H1 (cell line): Measurements from ENCODE around the gene SLC38A1. TPM values are rescaled to one million over a fixed set of nuclear protein-coding genes. Genes with fewer than 3 reads are reported as not detected.
A peak's percentile ranks its signal among the peaks of the same experiment; 100 is the strongest.

Source experiments
- CTCF ChIA-PET: fragments of 300-600 bp; sonication (Branson Sonifier 250); formaldehyde crosslinking; loops from one replicate; lab custom pipeline; 2021; ENCODE audit not compliant: partially characterized antibody; lab: Charles Lee
- POLR2A ChIA-PET: fragments of 300-600 bp; sonication (Branson Sonifier 250); formaldehyde crosslinking; loops from one replicate; lab custom pipeline; 2021; ENCODE audit warnings: inconsistent platforms; ENCODE audit not compliant: partially characterized antibody; lab: Charles Lee
- DNase-seq, 2 experiments: peaks; one replicate each; pipeline versions ENCODE4 v3.0.0 to v3.0.0-alpha.2; 2010 to 2022; ENCODE audit warnings: low spot score in 2 of 2, low read depth in 1 of 2, mixed read lengths in 1 of 2
- FAIRE-seq: peaks from 2 replicates; lab custom pipeline; 2011; peaks lifted over from hg19 to GRCh38; lab: Jason Lieb, UNC
- H2AFZ ChIP-seq: 2 replicates; pipeline ENCODE4 v1.8.1; 2012; ENCODE audit warnings: low read length, inconsistent platforms
- H2AK5ac ChIP-seq: 2 replicates; pipeline ENCODE4 v1.6.1; 2013; ENCODE audit warnings: low read depth, low read length
- H2BK120ac ChIP-seq: replicated peaks from 2 replicates; pipeline ENCODE3; 2013; ENCODE audit warnings: low read depth, low read length, inconsistent platforms
- H2BK12ac ChIP-seq: 2 replicates; pipeline ENCODE4 v1.6.1; 2013; ENCODE audit warnings: low read depth, low read length
- H2BK15ac ChIP-seq: 2 replicates; pipeline ENCODE4 v1.6.1; 2013; ENCODE audit warnings: low read length
- H2BK20ac ChIP-seq: 2 replicates; pipeline ENCODE4 v1.6.1; 2013; ENCODE audit warnings: low read length
- H2BK5ac ChIP-seq: 2 replicates; pipeline ENCODE4 v1.6.1; 2013; ENCODE audit warnings: low read depth, low read length
- H3K14ac ChIP-seq: 2 replicates; pipeline ENCODE4 v1.6.1; 2013; ENCODE audit warnings: inconsistent platforms; ENCODE audit not compliant: insufficient read length
- H3K18ac ChIP-seq: 2 replicates; pipeline ENCODE4 v1.6.1; 2013; ENCODE audit warnings: low read length; ENCODE audit errors: extremely low read depth
- H3K23ac ChIP-seq: 2 replicates; pipeline ENCODE4 v1.6.1; 2013; ENCODE audit warnings: inconsistent platforms; ENCODE audit not compliant: insufficient read length
- H3K23me2 ChIP-seq: 2 replicates; pipeline ENCODE4 v1.6.1; 2013; ENCODE audit warnings: low read depth, low read length
- H3K27ac ChIP-seq: 2 replicates; pipeline ENCODE4 v1.6.1; 2011; ENCODE audit warnings: low read depth, low read length, inconsistent platforms
- H3K27me3 ChIP-seq, 4 experiments: replicated peaks in 1 of 4; 1 replicate in 1 of 4; 2 replicates in 3 of 4; pipeline versions ENCODE4 v1.6.1 to v1.8.1; 2011 to 2013; ENCODE audit warnings: low read length in 3 of 4, mild to moderate bottlenecking in 3 of 4, inconsistent platforms in 2 of 4, mixed read lengths in 2 of 4, moderate library complexity in 1 of 4; ENCODE audit not compliant: control insufficient read depth in 3 of 4, insufficient read depth in 3 of 4; ENCODE audit errors: extremely low read depth in 1 of 4
- H3K36me3 ChIP-seq, 4 experiments: 2 replicates each; pipeline versions ENCODE4 v1.6.1 to v1.8.1; 2011 to 2013; ENCODE audit warnings: mild to moderate bottlenecking in 4 of 4, low read length in 3 of 4, moderate library complexity in 2 of 4, control low read depth in 1 of 4, inconsistent platforms in 1 of 4; ENCODE audit not compliant: insufficient read depth in 4 of 4, control insufficient read depth in 2 of 4
- H3K4ac ChIP-seq: replicated peaks from 2 replicates; pipeline ENCODE3; 2013; ENCODE audit warnings: low read length, low read depth, mixed read lengths, inconsistent platforms; ENCODE audit not compliant: insufficient read length
- H3K4me1 ChIP-seq, 4 experiments: replicated peaks in 1 of 4; 1 replicate in 1 of 4; 2 replicates in 3 of 4; pipeline versions ENCODE4 v1.6.1 to v1.8.1; 2011 to 2013; ENCODE audit warnings: low read length in 3 of 4, inconsistent platforms in 2 of 4, mixed read lengths in 1 of 4; ENCODE audit not compliant: insufficient read depth in 4 of 4, control insufficient read depth in 3 of 4
- H3K4me2 ChIP-seq, 2 experiments: 2 replicates each; pipeline versions ENCODE4 v1.6.1 to v1.8.1; 2011 to 2013; ENCODE audit warnings: low read depth in 2 of 2, low read length in 2 of 2, control low read depth in 1 of 2, inconsistent platforms in 1 of 2, mild to moderate bottlenecking in 1 of 2; ENCODE audit not compliant: insufficient read depth in 1 of 2
- H3K4me3 ChIP-seq, 4 experiments: fragments of 200-600, 300-600 bp in 1 of 4; sonication (generic), shearing (Covaris generic), sonication (Bioruptor Twin) in 1 of 4; 2 replicates each; pipeline versions ENCODE4 v1.5.1 to v1.8.1; 2011 to 2016; ENCODE audit warnings: low read length in 4 of 4, low read depth in 3 of 4, control low read depth in 2 of 4, inconsistent platforms in 2 of 4, mild to moderate bottlenecking in 2 of 4, mixed read lengths in 1 of 4, moderate library complexity in 1 of 4; ENCODE audit not compliant: insufficient read depth in 2 of 4; ENCODE audit errors: extremely low read depth in 1 of 4
- H3K56ac ChIP-seq: replicated peaks from 2 replicates; pipeline ENCODE3; 2013; ENCODE audit warnings: low read depth, mild to moderate bottlenecking, mixed read lengths, low read length, inconsistent platforms; ENCODE audit not compliant: insufficient read length
- H3K79me1 ChIP-seq: 2 replicates; pipeline ENCODE4 v1.6.1; 2013; ENCODE audit warnings: low read depth, low read length, control low read depth
- H3K79me2 ChIP-seq, 2 experiments: 2 replicates each; pipeline versions ENCODE4 v1.6.1 to v1.8.1; 2012 to 2013; ENCODE audit warnings: low read length in 2 of 2, mild to moderate bottlenecking in 2 of 2, inconsistent platforms in 1 of 2; ENCODE audit not compliant: insufficient read depth in 2 of 2, control insufficient read depth in 1 of 2
- H3K9ac ChIP-seq, 4 experiments: replicated peaks in 1 of 4; 1 replicate in 1 of 4; 2 replicates in 3 of 4; pipeline versions ENCODE4 v1.6.1 to v1.8.1; 2011 to 2013; ENCODE audit warnings: low read depth in 3 of 4, low read length in 3 of 4, control low read depth in 2 of 4, mild to moderate bottlenecking in 2 of 4, moderate library complexity in 2 of 4, inconsistent platforms in 1 of 4; ENCODE audit errors: extremely low read depth in 1 of 4
- H3K9me3 ChIP-seq, 2 experiments: 2 replicates each; pipeline versions ENCODE4 v1.6.1 to v1.8.1; 2012 to 2013; ENCODE audit warnings: mild to moderate bottlenecking in 2 of 2, moderate library complexity in 2 of 2, control low read depth in 1 of 2, inconsistent platforms in 1 of 2, low read depth in 1 of 2, low read length in 1 of 2, mixed read lengths in 1 of 2; ENCODE audit not compliant: insufficient read depth in 2 of 2
- H4K20me1 ChIP-seq, 2 experiments: replicated peaks in 1 of 2; 2 replicates each; pipeline versions ENCODE3 to v1.8.1; 2011 to 2013; ENCODE audit warnings: inconsistent platforms in 2 of 2, low read length in 2 of 2, mild to moderate bottlenecking in 1 of 2; ENCODE audit not compliant: insufficient read depth in 2 of 2, control insufficient read depth in 1 of 2
- H4K5ac ChIP-seq: 2 replicates; pipeline ENCODE4 v1.6.1; 2013; ENCODE audit warnings: low read length, low read depth, mixed read lengths, inconsistent platforms; ENCODE audit not compliant: insufficient read length
- H4K8ac ChIP-seq: 2 replicates; pipeline ENCODE4 v1.8.0; 2013; ENCODE audit warnings: mild to moderate bottlenecking, moderate library complexity, low read length, inconsistent platforms; ENCODE audit not compliant: insufficient read depth; ENCODE audit errors: extremely low read depth
- H4K91ac ChIP-seq: replicated peaks from 2 replicates; pipeline ENCODE3; 2013; ENCODE audit warnings: low read length, mixed read lengths, inconsistent platforms; ENCODE audit not compliant: insufficient read length
- BACH1 ChIP-seq: IDR thresholded peaks from 2 replicates; pipeline ENCODE4 v1.6.1; 2012; ENCODE audit warnings: low read length, improper control_type of control experiment
- NANOG ChIP-seq: IDR thresholded peaks from 2 replicates; pipeline ENCODE4 v1.6.1; 2011; ENCODE audit warnings: low read length, low read depth, mild to moderate bottlenecking, inconsistent platforms; ENCODE audit not compliant: insufficient read depth, poor library complexity, severe bottlenecking
- POLR2AphosphoS5 ChIP-seq: IDR thresholded peaks from 2 replicates; pipeline ENCODE4 v1.6.1; 2011; ENCODE audit warnings: low read depth, low read length
- POU5F1 ChIP-seq: IDR thresholded peaks from 2 replicates; pipeline ENCODE4 v1.6.1; 2011; ENCODE audit warnings: low read depth, mild to moderate bottlenecking, low read length, moderate library complexity
- RXRA ChIP-seq: IDR thresholded peaks from 2 replicates; pipeline ENCODE4 v1.6.1; 2011; ENCODE audit warnings: low read depth, mild to moderate bottlenecking, low read length, moderate library complexity; ENCODE audit not compliant: insufficient read depth
- SIN3A ChIP-seq, 2 experiments: IDR thresholded peaks in 1 of 2; conservative IDR thresholded peaks in 1 of 2; 2 replicates each; pipeline ENCODE4 v1.6.1; 2011 to 2012; ENCODE audit warnings: low read length in 2 of 2, improper control_type of control experiment in 1 of 2, low read depth in 1 of 2, mild to moderate bottlenecking in 1 of 2
- WGBS, 2 experiments: shearing (Covaris generic) in 1 of 2; methylation state at CpG; one replicate each; pipeline versions ENCODE4 v1.1.6 to v1.1.7; 2013 to 2015; ENCODE audit warnings: low lambda C conversion rate in 2 of 2, mixed read lengths in 2 of 2, inconsistent platforms in 1 of 2, low coverage in 1 of 2, missing lambda C conversion rate in 1 of 2; ENCODE audit not compliant: insufficient replicate concordance in 2 of 2, insufficient coverage in 1 of 2, insufficient read length in 1 of 2; ENCODE audit errors: extremely low coverage in 1 of 2, missing lambda C conversion rate in 1 of 2; 5-methylcytosine and 5-hydroxymethylcytosine counted together
- polyA plus RNA-seq, 7 experiments: library from polyadenylated mRNA; depleted of rRNA in 3 of 7; stranded (reverse) in 5 of 7; unstranded in 2 of 7; fragments of >200 nt in 5 of 7; fragments of 200-250 nt in 2 of 7; gene quantifications; 1 replicate in 5 of 7; 2 replicates in 1 of 7; 4 replicates in 1 of 7; pipeline versions ENCODE4 v1.2.1 to v1.2.3, GENCODE V29; 2011 to 2013; ENCODE audit warnings: missing spikeins in 2 of 7, mixed read lengths in 2 of 7
- total RNA-seq: library from RNA; stranded (reverse); fragmentation: NEBNext Ultra II Directional; extraction: Animal tissue kit (Norgen Biotek cat#: 25700); gene quantifications from 2 replicates; pipeline ENCODE4 v1.2.1, GENCODE V29; 2021
- TF ChIP-seq, protein P1 (sequence below), 3 experiments: IDR thresholded peaks; 1 replicate in 2 of 3; 2 replicates in 1 of 3; pipeline versions ENCODE4 v1.5.1 to v1.6.1; 2011; ENCODE audit warnings: low read length in 3 of 3, mild to moderate bottlenecking in 3 of 3, inconsistent platforms in 2 of 3, low read depth in 1 of 3, moderate library complexity in 1 of 3; ENCODE audit not compliant: insufficient read depth in 1 of 3; ENCODE audit errors: control extremely low read depth in 1 of 3

Gene SLC38A1
- total and polyA plus RNA-seq, 2 of the 8 experiments (the other 6 are each of a cell fraction or from before 2014, with no cell fraction given) = 83.4 to 242 TPM

DNA sequence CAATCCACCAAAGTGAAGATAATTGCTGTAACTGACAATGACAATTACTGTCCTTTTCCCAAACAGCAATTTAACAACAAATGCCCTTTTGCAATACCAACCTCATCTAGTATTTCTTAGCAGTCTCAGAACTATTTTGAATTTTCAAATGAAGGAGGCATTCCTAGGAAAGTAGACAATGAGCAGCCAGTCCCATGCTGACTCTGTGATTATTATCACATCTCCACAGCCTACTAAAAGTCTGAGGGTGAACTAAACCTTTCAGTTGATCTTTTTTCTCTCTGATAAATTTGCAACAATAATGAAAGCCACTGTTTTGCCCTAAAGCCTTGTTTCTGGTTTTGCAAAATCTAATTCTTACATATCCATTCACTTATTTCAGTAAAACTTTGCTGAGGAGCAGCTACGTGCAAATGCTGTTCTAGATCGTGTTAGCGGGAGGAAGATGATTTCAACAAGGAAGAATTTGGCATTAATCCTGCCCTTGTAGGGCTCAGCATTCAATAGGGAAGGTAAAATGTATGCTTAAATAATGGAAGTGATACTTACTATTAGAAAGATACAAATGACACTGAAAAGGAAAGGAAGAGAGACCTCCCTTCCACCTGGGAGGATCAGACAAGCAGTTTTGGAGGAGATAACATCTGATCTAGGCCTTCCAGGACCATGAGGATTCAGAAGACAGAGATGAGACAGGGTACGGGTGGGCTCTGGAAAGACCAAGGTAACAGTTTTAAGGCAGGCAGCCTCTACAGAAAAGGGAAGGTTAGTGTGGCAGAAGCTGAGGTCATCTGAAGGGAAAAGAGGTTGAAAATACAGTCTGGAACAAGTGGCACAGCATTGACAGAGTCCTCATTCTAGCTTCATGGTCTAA is 47.4 kb downstream of the SLC38A1 start:
- WGBS, 2 experiments = 85% methylated on average over 4 of the region's 4 CpGs; no CpG with 5 or more reads in 1 of the 2 experiments
- ChIA-PET POLR2A (interaction anchor here (0.8 to 1.2 kb wide), 5 partner anchors 9 to 47 kb away, joined by 3 to 4 read pairs (median 3); partner anchors contain the start of gene SLC38A1), CTCF (interaction anchor here (1.0 to 2.2 kb wide), 2 partner anchors 42 to 90 kb away, joined by 5 to 6 read pairs; no protein-coding TSS in a partner anchor)
- FAIRE-seq (no peak), DNase-seq (no peak)
- Histone ChIP-seq H4K20me1 (peaks cover 6 to 11% of the 10 kb centered on the region in 2 experiments), H2BK12ac (no peak overlapping the region), H4K8ac (no peak overlapping the region), H3K4ac (no peak overlapping the region), H2BK5ac (no peak overlapping the region), H2AK5ac (no peak overlapping the region), H3K9ac (no peak overlapping the region), H3K23ac (no peak overlapping the region), H3K18ac (no peak overlapping the region), H3K9me3 (no peaks in the 10 kb centered on the region), H2AFZ (no peak overlapping the region), H3K79me2 (peaks cover 4 to 93% of the 10 kb centered on the region in 2 experiments; a peak in 2 of 4 replicates), H3K4me3 (no peak overlapping the region), H3K4me2 (peak overlapping the region; percentile 22; a peak in 1 of 4 replicates), H3K23me2 (no peaks in the 10 kb centered on the region; the same call in 1 of the 2 replicates), H2BK20ac (no peak overlapping the region), H4K91ac (no peak overlapping the region), H2BK120ac (no peak overlapping the region), H4K5ac (no peak overlapping the region), H3K36me3 (peaks cover 4 to 74% (median 26%) of the 10 kb centered on the region in 4 experiments), H3K79me1 (no peaks in the 10 kb centered on the region), H3K14ac (no peak overlapping the region), H3K4me1 (peaks cover 0 to 22% (median 7%) of the 10 kb centered on the region in 4 experiments; a peak in 4 of 7 replicates), H3K27me3 (no peaks in the 10 kb centered on the region), H3K27ac (no peak overlapping the region), H2BK15ac (no peak overlapping the region), H3K56ac (no peak overlapping the region)
- TF ChIP-seq, protein P1, sequence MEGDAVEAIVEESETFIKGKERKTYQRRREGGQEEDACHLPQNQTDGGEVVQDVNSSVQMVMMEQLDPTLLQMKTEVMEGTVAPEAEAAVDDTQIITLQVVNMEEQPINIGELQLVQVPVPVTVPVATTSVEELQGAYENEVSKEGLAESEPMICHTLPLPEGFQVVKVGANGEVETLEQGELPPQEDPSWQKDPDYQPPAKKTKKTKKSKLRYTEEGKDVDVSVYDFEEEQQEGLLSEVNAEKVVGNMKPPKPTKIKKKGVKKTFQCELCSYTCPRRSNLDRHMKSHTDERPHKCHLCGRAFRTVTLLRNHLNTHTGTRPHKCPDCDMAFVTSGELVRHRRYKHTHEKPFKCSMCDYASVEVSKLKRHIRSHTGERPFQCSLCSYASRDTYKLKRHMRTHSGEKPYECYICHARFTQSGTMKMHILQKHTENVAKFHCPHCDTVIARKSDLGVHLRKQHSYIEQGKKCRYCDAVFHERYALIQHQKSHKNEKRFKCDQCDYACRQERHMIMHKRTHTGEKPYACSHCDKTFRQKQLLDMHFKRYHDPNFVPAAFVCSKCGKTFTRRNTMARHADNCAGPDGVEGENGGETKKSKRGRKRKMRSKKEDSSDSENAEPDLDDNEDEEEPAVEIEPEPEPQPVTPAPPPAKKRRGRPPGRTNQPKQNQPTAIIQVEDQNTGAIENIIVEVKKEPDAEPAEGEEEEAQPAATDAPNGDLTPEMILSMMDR (IDR thresholded peaks at IDR 0.05; ENCODE audit: control extremely low read depth in 1 of 3, insufficient read depth in 1 of 3, low read depth in 1 of 3, low read length in 3 of 3) = no peak
- TF ChIP-seq BACH1 (no peak), POLR2AphosphoS5 (no peak), NANOG (no peak), SIN3A (conservative IDR thresholded peaks at IDR 0.05 in 1 of 2, IDR thresholded peaks at IDR 0.05 in 1 of 2; ENCODE audit: low read depth in 1 of 2, low read length in 2 of 2) (no peak), POU5F1 (no peak), RXRA (no peak)
